GM21423 (cell line): ENCODE measurements around the gene CDH19.

Experiments used
- ATAC-seq: cut with Tn5 transposase; IDR thresholded peaks from one replicate; pipeline ENCODE4 v1.9.1; 2021; ENCODE audit warnings: mild to moderate bottlenecking, moderate library complexity; ENCODE audit not compliant: unreplicated experiment

Gene CDH19

DNA sequence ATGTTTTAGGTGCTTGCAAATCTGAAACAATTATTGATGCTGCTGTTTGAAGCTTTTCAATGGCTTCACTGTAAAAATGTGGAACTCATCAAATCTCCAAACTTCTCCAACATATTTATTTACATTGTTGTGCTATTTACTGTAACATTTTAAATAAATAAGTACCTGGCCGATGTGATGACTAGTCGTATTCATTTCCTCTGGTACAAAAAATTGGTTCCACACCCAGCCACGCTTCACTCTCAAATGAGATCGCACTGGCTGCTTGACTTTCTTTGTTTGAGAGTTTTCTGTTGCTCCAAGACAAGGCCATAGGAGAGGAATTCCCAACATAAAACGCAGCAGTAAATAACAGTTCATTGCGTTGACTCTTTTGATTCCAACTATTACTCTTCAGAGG is 32.0 kb downstream of the CDH19 start:
- ATAC-seq, result no peak

DNA sequence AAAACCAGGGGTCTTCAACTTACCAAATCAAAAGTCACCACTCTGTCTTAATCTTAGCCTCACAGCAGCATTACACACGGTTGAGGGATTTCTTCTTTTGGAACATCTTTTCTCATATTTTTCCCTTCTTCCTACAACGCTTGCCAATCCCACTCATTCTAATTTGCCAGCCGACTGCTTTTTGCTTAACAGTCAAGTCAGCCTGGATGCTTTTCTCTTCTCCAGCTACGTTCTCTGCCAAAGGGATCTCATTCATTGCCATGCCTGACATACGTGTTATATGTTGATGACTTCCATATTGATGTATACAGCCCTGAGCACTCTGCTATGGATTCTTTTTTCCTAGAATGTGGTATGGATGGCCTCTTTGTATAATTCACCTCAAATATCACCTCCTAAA is 37.3 kb downstream of the CDH19 start:
- ATAC-seq, result no peak

GRCh38 chr18:66564236-66564635 is 39.7 kb downstream of the CDH19 start:
- ATAC-seq, result no peak

DNA sequence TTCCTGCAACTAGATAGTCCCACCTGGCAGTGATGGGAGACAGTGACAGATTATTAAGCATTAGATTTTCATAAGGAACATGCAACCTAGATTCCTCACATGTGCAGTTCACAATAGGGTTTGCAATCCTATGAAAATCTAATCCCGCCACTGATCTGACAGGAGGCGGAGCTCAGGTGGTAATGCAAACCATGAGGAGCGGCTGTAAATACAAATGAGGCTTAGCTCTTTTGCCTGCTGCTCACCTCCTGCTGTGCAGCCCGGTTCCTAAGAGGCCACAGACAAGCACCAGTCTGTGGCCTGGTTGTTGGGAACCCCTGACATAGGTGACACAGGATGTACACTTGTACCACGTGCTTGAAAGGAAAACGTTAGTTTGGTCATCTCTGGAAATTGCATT is 41.6 kb downstream of the CDH19 start:
- ATAC-seq, result no peak

- no peak for ATAC-seq
Observed at GRCh38 chr18:66560094-66560493, 43.8 kb downstream of the CDH19 start.

GRCh38 chr18:66558773-66559172 is 45.1 kb downstream of the CDH19 start:
- ATAC-seq, result no peak

DNA sequence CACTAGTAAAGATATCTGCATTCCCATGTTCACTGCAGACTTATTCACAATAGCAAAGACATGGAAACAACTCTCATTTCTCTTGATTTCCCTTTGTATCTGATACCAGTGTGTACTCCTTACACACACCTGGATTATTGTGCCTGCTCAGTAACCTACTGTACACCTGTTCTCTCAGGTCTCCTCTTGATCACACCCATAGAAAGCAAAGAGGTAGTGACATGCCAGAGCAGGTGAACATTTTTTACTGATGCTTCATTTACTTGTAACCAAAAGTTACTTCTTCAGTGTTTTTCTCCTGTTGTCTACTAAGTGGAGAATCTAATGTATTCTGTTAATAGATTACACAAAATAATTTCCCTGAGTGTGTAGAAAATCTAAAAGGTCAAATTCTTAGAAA is 46.8 kb downstream of the CDH19 start:
- ATAC-seq, result no peak

DNA sequence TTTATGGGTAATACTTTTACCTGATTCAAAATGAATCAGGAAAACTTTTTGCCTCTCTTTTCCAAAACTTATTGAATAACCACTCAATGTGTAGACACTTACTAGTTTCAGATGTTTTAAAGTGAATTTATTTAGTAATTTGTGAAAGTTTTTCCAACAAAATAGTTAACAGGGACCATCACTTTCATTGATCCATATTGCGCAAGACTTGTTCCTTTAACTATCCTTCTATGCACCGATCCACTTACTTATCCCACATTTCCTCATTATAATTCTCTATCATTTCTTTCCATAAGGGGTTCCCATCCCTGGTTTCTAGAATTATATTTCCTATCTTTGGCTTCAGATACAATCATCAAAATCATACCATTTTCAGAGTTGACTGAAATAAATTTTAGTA is 48.3 kb downstream of the CDH19 start:
- ATAC-seq, result no peak

DNA sequence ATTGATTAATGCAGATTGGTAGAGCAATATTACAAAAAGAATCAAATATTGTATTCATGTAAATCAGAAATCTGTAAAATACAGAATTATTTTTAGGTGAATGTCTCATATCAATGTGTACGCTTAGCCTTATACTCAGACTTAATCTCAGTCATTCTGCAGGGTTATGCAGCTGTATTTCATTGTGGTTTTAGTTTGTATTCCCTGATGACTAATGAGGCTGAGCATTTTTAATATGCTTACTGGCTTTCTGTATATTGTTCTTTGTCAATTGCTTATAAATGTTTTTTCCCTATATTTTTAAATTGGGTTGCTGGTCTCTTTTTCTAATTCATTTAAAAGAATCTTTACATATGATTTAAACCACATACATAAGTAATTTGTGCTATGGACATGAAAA is 50.1 kb downstream of the CDH19 start:
- no peak for ATAC-seq

- no peak for ATAC-seq
Observed at GRCh38 chr18:66550366-66550765, 53.5 kb downstream of the CDH19 start.

GRCh38 chr18:66548747-66549146 is 55.1 kb downstream of the CDH19 start:
- ATAC-seq, result no peak

DNA sequence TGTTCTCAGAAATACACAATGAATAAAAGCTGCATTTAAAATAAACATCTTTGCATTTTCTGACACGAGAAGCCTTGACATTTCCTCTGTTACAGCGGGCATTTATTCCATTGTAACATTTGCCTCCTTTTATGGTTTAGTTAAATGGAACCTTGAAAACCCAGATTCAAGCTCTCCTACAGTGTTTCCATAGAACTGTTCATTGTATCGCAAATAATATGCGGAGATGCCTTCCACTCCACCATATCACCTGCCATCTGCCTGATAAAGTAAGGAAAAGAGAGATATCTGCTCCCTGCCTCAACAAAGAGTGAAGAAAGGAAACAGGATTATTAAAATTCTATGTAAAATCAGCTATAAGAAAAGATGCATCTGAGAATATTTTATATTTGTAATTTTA is 69.8 kb downstream of the CDH19 start:
- no peak for ATAC-seq

DNA sequence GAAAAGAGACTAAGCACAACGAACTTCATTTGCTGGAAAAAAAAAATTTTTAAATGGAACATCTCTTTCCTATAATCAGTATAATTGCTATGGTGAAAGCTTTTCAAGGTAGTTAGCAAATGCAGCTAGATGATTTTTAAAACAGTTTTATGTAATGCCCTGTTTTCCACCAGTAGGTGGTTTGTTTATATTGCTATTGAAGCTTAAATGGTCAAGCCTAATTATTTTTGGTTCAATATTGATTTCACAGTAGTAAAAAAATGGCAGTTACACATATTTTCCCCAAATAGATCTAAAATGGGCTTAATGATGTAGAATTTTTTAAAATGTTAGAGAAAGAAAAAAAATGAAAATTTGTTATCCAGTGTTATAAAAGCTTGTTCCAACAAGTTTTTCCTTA is 70.2 kb downstream of the CDH19 start:
- ATAC-seq, result no peak

DNA sequence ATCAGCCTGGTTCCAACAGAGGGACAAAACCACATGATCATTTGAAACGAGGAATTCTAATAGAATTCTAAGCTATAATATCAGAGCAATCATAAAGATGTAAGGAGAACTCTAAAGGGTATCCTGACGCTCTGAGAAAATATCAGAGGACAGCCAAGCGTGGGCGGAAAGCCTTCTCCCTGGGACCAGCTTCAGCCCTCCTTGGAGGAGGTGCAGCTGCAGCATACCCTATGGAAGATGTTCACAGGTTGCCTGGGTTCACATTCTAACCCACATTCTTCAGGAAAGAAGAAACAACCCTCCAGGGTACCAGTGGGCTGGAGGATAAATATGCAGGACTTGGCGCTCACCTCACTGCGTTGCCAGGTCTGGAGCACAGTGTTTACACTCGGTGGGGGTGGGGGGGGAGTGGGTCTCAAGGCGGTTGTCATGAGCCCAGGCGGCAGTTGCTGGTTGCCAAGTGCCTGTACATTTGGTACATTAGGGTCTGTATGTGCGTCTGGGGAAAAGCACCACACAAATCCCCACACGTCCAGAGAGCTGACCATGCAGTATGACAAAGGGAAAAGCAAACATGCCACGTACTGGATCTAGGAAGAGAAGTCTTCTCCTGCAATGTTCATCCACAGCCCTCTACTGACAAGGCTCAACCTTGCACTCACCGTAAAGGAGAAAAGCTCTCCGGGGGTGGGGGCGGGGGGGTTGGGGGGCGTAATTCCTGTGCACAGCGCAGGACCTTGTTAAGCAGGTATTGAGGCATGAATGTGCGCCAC is 80.5 kb downstream of the CDH19 start:
- ATAC-seq, result no peak

- no peak for ATAC-seq
Observed at GRCh38 chr18:66513996-66514395, 89.9 kb downstream of the CDH19 start.

DNA sequence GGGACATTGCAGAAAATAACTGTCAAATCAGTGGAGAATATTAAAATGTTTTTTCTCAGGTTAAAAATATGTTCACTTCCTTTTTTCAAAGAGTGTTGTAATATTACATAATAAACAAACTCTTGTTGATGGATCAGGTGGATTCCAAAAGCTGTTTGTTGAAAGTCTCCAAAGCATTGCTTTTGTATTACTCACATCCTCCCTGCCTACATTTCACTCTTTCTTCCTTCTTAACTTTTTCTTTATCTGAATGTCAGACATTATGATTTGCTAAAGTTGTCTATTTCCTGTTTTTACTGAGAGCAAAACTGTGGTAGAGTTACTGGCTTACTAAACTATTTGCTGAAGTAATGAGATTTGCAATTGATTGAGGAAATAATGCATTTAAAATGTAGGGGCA is 92.1 kb downstream of the CDH19 start:
- ATAC-seq, result no peak

DNA sequence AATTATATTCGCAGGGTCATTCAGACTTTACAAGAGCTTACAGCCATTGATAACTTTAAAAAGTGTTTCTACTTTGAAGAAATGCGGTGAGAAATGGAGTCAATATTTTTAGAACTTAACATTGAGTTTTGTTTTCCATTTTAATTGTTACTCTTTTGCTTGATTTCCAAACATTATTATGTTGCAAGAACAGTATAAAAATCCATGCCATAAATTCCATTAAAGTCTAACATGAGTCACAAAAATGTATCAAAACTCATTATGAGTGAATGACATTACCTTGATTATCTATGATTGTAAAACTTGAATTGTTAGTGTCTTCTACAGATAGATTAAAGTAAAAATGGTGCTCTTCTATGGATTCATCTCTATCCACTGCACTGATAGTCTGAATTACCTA is 92.6 kb downstream of the CDH19 start:
- no peak for ATAC-seq

DNA sequence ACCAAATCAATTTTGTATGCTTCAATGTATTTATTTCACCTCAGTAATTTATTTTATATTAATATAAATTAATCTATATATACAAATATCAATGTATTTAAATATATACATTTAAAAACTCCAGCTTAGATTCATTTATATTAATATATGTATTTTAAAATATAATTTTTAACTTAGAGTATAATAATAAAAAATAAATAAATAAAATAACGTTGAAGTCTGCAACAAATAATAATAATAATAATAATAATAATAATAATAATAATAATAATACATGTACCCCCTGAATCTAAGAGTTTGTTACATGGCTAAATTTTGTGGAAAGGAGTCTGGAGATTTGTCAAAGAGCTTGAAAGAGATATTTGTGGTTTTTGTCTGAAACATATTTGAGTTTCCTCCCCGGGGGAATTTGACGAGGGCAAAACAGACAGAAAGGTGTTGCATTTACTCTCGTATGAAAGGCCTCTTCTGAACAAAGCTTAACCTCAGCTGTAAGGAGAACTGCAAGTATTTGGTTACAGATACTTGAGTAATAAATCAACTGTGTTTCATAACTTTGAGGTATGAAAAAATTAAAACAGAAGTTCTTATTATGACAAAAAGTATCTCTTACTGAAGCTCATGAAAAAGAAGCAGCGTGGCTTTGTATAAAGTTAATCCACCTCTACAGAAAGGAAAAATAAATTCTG is 93.4 kb downstream of the CDH19 start:
- ATAC-seq, result no peak

- ATAC-seq, result no peak
Observed at GRCh38 chr18:66508937-66509336, 95.0 kb downstream of the CDH19 start.

GRCh38 chr18:66506178-66506577 is 97.7 kb downstream of the CDH19 start:
- ATAC-seq, result no peak

DNA sequence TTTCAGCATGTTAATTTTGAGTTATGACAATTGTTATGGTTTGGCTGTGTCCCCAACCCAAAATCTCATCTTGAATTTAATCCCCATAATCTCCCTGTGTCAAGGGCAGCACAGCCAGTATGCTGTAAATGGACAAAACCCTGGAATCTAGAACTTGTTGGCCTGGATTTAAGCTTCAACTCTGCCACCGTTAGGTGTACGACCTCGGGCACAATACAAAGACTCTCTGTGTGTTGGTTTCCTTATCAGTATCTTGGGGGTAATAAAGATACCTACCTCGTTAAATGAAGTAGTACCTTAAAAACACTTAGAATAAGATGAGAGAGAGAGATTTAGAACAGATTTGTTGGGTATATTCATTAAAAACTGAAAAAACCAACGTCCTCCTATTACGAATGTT is 106.5 kb downstream of the CDH19 start:
- no peak for ATAC-seq

- ATAC-seq, result no peak
Observed at GRCh38 chr18:66495844-66496243, 108.0 kb downstream of the CDH19 start.

DNA sequence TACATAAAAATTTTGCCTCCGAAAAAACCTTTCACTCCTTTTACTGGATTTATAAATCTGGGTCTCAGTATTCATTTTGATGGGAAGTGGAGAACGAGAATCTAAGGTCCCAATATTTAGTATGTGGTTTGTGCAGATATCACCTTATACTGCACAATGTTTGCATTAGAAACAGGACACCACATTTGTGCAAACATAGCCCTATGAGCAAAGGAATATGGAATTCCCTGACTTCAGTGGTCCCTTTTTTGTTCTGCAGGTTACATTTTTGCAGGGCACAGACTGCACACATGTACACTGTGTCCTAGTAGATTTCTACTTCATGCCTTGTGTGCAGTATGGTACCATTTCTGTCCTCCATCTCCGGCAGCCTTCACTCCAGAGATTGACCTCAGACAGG is 130.0 kb downstream of the CDH19 start:
- ATAC-seq, result no peak
